HG03103 (cell line): ENCODE measurements around the gene FAH.

Experiments used
- ATAC-seq: cut with Tn5 transposase; IDR thresholded peaks from one replicate; pipeline ENCODE4 v1.9.1; 2021; ENCODE audit warnings: low read depth; ENCODE audit not compliant: unreplicated experiment

FAH gene

GRCh38 chr15:80171787-80172186, 19.0 kb downstream of the FAH start:
- no peak for ATAC-seq

- ATAC-seq = no peak
Observed at GRCh38 chr15:80172401-80172800, 19.6 kb downstream of the FAH start.

- peak; percentile 65 for ATAC-seq
Observed at GRCh38 chr15:80173022-80173759, 20.4 kb downstream of the FAH start.

GRCh38 chr15:80174017-80174746, 21.4 kb downstream of the FAH start:
- ATAC-seq = no peak

GRCh38 chr15:80175436-80175835, 22.6 kb downstream of the FAH start:
- ATAC-seq = no peak

- no peak for ATAC-seq
Observed at GRCh38 chr15:80176443-80176842, 23.6 kb downstream of the FAH start.

GRCh38 chr15:80177156-80177555, 24.4 kb downstream of the FAH start:
- no peak for ATAC-seq

- no peak for ATAC-seq
Observed at GRCh38 chr15:80179025-80179759, 26.4 kb downstream of the FAH start.

GRCh38 chr15:80179935-80180334, 27.1 kb downstream of the FAH start:
- no peak for ATAC-seq

- no peak for ATAC-seq
Observed at GRCh38 chr15:80180468-80180867, 27.7 kb downstream of the FAH start.

- ATAC-seq = no peak
Observed at GRCh38 chr15:80180986-80181385, 28.2 kb downstream of the FAH start.

GRCh38 chr15:80182611-80183261, 29.9 kb downstream of the FAH start:
- no peak for ATAC-seq

GRCh38 chr15:80183306-80183705, 30.5 kb downstream of the FAH start:
- ATAC-seq = no peak

- ATAC-seq = no peak
Observed at GRCh38 chr15:80183886-80184285, 31.1 kb downstream of the FAH start.

GRCh38 chr15:80184554-80184953, 31.8 kb downstream of the FAH start:
- ATAC-seq = no peak

GRCh38 chr15:80185152-80185551, 32.4 kb downstream of the FAH start:
- no peak for ATAC-seq

- ATAC-seq = no peak
Observed at GRCh38 chr15:80186066-80186465, 33.3 kb downstream of the FAH start.

GRCh38 chr15:80186597-80186996, 33.8 kb downstream of the FAH start:
- ATAC-seq = no peak

GRCh38 chr15:80188251-80188650, 35.5 kb downstream of the FAH start:
- no peak for ATAC-seq

- no peak for ATAC-seq
Observed at GRCh38 chr15:80191198-80191597, 38.4 kb downstream of the FAH start.
